Chondrocyte (in vitro differentiated cells): ENCODE measurements around the gene C12orf76. TPM values are rescaled to one million over a fixed set of nuclear protein-coding genes. Genes with fewer than 3 reads are reported as not detected.
A peak's percentile ranks its signal among the peaks of the same experiment; 100 is the strongest.
"Not testable (repeated sequence)": the region's sequence is repeated elsewhere in the genome, so short reads cannot be mapped to it uniquely, and the experiment has no call there.

Experiments
- DNase-seq: peaks from one replicate; pipeline ENCODE4 v3.0.0; 2021; ENCODE audit warnings: mixed read lengths, low spot score
- H3K27ac Mint-ChIP-seq: one replicate; pipeline ENCODE4 v1.8.0; 2021; ENCODE audit warnings: mild to moderate bottlenecking, moderate library complexity, mixed read lengths; ENCODE audit not compliant: unreplicated experiment
- H3K27me3 Mint-ChIP-seq: 2 replicates; pipeline ENCODE4 v1.8.0; 2021; ENCODE audit warnings: low read depth, mixed read lengths
- H3K36me3 Mint-ChIP-seq: 2 replicates; pipeline ENCODE4 v1.8.0; 2021; ENCODE audit warnings: low read depth, mixed read lengths
- H3K4me1 Mint-ChIP-seq: 2 replicates; pipeline ENCODE4 v1.8.0; 2021; ENCODE audit warnings: low read depth, mild to moderate bottlenecking, mixed read lengths
- H3K4me3 Mint-ChIP-seq: one replicate; pipeline ENCODE4 v1.8.0; 2021; ENCODE audit warnings: mild to moderate bottlenecking, moderate library complexity, mixed read lengths; ENCODE audit not compliant: unreplicated experiment
- H3K9me3 Mint-ChIP-seq: 2 replicates; pipeline ENCODE4 v1.8.0; 2021; ENCODE audit warnings: low read depth, mixed read lengths
- CTCF ChIP-seq: fragments of 200-600 bp; sonication (generic); IDR thresholded peaks from 2 replicates; pipeline ENCODE4 v1.5.0; 2021; ENCODE audit warnings: antibody characterized with exemption, mild to moderate bottlenecking, moderate library complexity
- total RNA-seq: library from RNA; stranded (reverse); gene quantifications from 3 replicates; pipeline ENCODE4 v1.2.1, GENCODE V29; 2021

C12orf76 gene
- total RNA-seq, 1 donor from 2014 or later: 8.2 TPM

- Mint-ChIP-seq H3K27me3 (no peaks in the 10 kb centered on the region), H3K27ac (no peak overlapping the region), H3K4me3 (no peak overlapping the region), H3K36me3 (no peaks in the 10 kb centered on the region), H3K4me1 (peaks cover 16% of the 10 kb centered on the region), H3K9me3 (no peaks in the 10 kb centered on the region)
- no peak for DNase-seq
- no peak for TF ChIP-seq CTCF
Observed at GRCh38 chr12:110059651-110060000, 11.3 kb upstream of the C12orf76 start.

- Mint-ChIP-seq H3K27me3 (no peaks in the 10 kb centered on the region), H3K4me1 (peaks cover 16% of the 10 kb centered on the region), H3K36me3 (no peaks in the 10 kb centered on the region), H3K9me3 (no peaks in the 10 kb centered on the region), H3K4me3 (no peak overlapping the region), H3K27ac (no peak overlapping the region)
- DNase-seq: no peak
- TF ChIP-seq CTCF: no peak
Observed at GRCh38 chr12:110058875-110059615, 10.7 kb upstream of the C12orf76 start.

- not testable (repeated sequence) for DNase-seq, H3K27ac Mint-ChIP-seq, H3K36me3 Mint-ChIP-seq, H3K9me3 Mint-ChIP-seq, H3K4me3 Mint-ChIP-seq, H3K27me3 Mint-ChIP-seq
- peaks cover 16% of the 10 kb centered on the region for H3K4me1 Mint-ChIP-seq
Observed at GRCh38 chr12:110056643-110057042, 8.3 kb upstream of the C12orf76 start.

- not testable (repeated sequence) for DNase-seq, H3K9me3 Mint-ChIP-seq, H3K4me3 Mint-ChIP-seq, H3K27me3 Mint-ChIP-seq, H3K36me3 Mint-ChIP-seq
- Mint-ChIP-seq H3K4me1 (peaks cover 16% of the 10 kb centered on the region), H3K27ac (peak overlapping the region; percentile 55)
Observed at GRCh38 chr12:110055375-110056352, 7.3 kb upstream of the C12orf76 start.

GRCh38 chr12:110050927-110051326, 2.6 kb upstream of the C12orf76 start:
- no peak for TF ChIP-seq CTCF
- DNase-seq: no peak
- H3K36me3 Mint-ChIP-seq: no peaks in the 10 kb centered on the region

GRCh38 chr12:110049666-110050065, 1.3 kb upstream of the C12orf76 start:
- not testable (repeated sequence) for H3K4me3 Mint-ChIP-seq, H3K27me3 Mint-ChIP-seq, H3K36me3 Mint-ChIP-seq, DNase-seq, H3K9me3 Mint-ChIP-seq, H3K27ac Mint-ChIP-seq
- H3K4me1 Mint-ChIP-seq: peaks cover 24% of the 10 kb centered on the region

More at GRCh38 chr12:110050927-110051326, 2.6 kb upstream of the C12orf76 start:
- Mint-ChIP-seq H3K4me1 (peaks cover 33% of the 10 kb centered on the region), H3K9me3 (no peaks in the 10 kb centered on the region), H3K27ac (no peak overlapping the region), H3K4me3 (no peak overlapping the region), H3K27me3 (no peaks in the 10 kb centered on the region)

- H3K36me3 Mint-ChIP-seq, H3K9me3 Mint-ChIP-seq, DNase-seq, H3K27me3 Mint-ChIP-seq: not testable (repeated sequence)
- Mint-ChIP-seq H3K4me3 (peak overlapping the region; percentile 79), H3K27ac (peak overlapping the region; percentile 94), H3K4me1 (peaks cover 24% of the 10 kb centered on the region)
Observed at GRCh38 chr12:110049034-110049433, 712 bp upstream of the C12orf76 start.
